ENCODE measurements around the gene CCRL2.

The CCRL2 gene

DNA sequence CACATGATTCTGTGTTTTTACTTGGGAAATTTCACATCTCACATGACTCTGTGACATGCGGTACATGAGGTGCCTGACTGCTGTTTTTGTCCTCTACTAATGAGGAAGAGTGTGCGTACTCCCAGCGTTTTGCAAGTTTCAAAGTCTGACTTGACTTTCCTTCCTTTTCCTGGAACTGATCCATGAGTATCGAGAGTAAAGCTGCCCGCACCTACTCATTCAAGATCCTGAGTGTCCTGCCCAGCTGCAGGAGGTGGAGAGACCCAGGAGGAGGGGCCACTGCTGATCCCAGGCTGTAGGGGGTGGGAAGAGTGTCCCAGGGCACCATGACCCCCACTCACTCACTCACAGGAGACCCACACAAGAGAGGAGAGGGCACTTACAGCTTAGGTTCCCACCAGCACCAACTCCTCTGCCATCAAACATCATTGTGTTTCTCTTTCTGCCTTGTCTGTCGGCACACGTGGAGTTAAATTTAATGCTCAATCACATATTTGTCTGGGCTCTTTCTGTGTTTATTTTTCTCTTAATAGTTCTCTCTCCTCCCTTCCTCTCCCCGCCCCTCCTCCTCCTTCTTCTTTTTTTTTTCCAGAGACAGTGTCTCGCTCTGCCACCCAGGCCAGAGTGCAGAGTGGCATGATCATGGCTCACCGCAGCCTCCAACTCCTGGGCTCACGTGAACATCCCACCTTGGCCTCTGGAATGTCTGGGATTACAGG lies 1.6 kb upstream of the CCRL2 start:
- H3K9me3 ChIP-seq (ENCODE audit: control insufficient read depth, low read length) = no peaks in the 10 kb centered on the region
- peaks cover 6% of the 10 kb centered on the region for H3K4me1 ChIP-seq (ENCODE audit: control insufficient read depth, insufficient read depth, low read length, poor library complexity, severe bottlenecking)
- H3K4me3 ChIP-seq (ENCODE audit: insufficient read depth, low read depth, low read length, poor library complexity, severe bottlenecking) = no peak overlapping the region
- no peaks in the 10 kb centered on the region for H3K27me3 ChIP-seq (replicated peaks; ENCODE audit: control insufficient read depth, insufficient read depth, low read length, poor library complexity, severe bottlenecking)
- no peak overlapping the region for H3K27ac ChIP-seq (ENCODE audit: insufficient read depth, low read length, poor library complexity, severe bottlenecking)
- no peaks in the 10 kb centered on the region for H3K36me3 ChIP-seq (ENCODE audit: control insufficient read depth, insufficient read depth, low read length)
- DNase-seq = no peak

DNA sequence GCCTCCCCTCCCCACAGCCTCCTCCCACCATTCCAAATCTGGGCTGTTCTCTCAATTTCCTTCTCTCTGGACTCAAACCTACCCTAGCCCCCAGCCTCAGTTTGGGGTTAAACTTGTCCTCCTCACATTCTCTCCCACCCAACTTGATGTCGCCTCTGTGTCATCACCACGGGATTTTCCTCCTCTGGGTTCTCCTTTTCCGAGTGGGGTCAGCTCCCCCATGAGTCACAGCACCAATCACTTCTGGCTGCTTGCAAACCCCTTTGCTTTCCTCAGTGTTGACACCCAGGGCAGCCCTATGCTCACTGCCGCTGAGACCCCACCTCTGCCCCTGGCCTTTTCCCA lies 644 bp upstream of the CCRL2 start:
- Histone ChIP-seq H3K9me3 (ENCODE audit: control insufficient read depth, low read length) (no peaks in the 10 kb centered on the region), H3K36me3 (ENCODE audit: control insufficient read depth, insufficient read depth, low read length) (no peaks in the 10 kb centered on the region), H3K27ac (ENCODE audit: insufficient read depth, low read length, poor library complexity, severe bottlenecking) (no peak overlapping the region), H3K27me3 (replicated peaks; ENCODE audit: control insufficient read depth, insufficient read depth, low read length, poor library complexity, severe bottlenecking) (no peaks in the 10 kb centered on the region), H3K4me1 (ENCODE audit: control insufficient read depth, insufficient read depth, low read length, poor library complexity, severe bottlenecking) (peaks cover 6% of the 10 kb centered on the region), H3K4me3 (ENCODE audit: insufficient read depth, low read depth, low read length, poor library complexity, severe bottlenecking) (no peak overlapping the region)
- DNase-seq = no peak

DNA sequence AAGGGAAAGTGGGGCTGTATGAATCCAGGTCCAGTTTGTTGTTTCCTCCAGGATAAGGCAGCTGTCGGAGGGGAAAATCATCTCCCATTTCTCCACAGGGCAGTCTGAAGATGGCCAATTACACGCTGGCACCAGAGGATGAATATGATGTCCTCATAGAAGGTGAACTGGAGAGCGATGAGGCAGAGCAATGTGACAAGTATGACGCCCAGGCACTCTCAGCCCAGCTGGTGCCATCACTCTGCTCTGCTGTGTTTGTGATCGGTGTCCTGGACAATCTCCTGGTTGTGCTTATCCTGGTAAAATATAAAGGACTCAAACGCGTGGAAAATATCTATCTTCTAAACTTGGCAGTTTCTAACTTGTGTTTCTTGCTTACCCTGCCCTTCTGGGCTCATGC lies 911 bp downstream of the CCRL2 start:
- H3K36me3 ChIP-seq (ENCODE audit: control insufficient read depth, insufficient read depth, low read length) = no peaks in the 10 kb centered on the region
- no peak overlapping the region for H3K4me3 ChIP-seq (ENCODE audit: insufficient read depth, low read depth, low read length, poor library complexity, severe bottlenecking)
- peaks cover 6% of the 10 kb centered on the region for H3K4me1 ChIP-seq (ENCODE audit: control insufficient read depth, insufficient read depth, low read length, poor library complexity, severe bottlenecking)
- no peaks in the 10 kb centered on the region for H3K9me3 ChIP-seq (ENCODE audit: control insufficient read depth, low read length)
- no peaks in the 10 kb centered on the region for H3K27me3 ChIP-seq (replicated peaks; ENCODE audit: control insufficient read depth, insufficient read depth, low read length, poor library complexity, severe bottlenecking)
- no peak for DNase-seq
- no peak overlapping the region for H3K27ac ChIP-seq (ENCODE audit: insufficient read depth, low read length, poor library complexity, severe bottlenecking)

DNA sequence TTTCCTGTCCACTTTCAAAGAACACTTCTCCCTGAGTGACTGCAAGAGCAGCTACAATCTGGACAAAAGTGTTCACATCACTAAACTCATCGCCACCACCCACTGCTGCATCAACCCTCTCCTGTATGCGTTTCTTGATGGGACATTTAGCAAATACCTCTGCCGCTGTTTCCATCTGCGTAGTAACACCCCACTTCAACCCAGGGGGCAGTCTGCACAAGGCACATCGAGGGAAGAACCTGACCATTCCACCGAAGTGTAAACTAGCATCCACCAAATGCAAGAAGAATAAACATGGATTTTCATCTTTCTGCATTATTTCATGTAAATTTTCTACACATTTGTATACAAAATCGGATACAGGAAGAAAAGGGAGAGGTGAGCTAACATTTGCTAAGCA lies 1.8 kb downstream of the CCRL2 start:
- Histone ChIP-seq H3K27ac (ENCODE audit: insufficient read depth, low read length, poor library complexity, severe bottlenecking) (no peak overlapping the region), H3K4me1 (ENCODE audit: control insufficient read depth, insufficient read depth, low read length, poor library complexity, severe bottlenecking) (peaks cover 6% of the 10 kb centered on the region), H3K4me3 (ENCODE audit: insufficient read depth, low read depth, low read length, poor library complexity, severe bottlenecking) (no peak overlapping the region), H3K27me3 (replicated peaks; ENCODE audit: control insufficient read depth, insufficient read depth, low read length, poor library complexity, severe bottlenecking) (no peaks in the 10 kb centered on the region), H3K36me3 (ENCODE audit: control insufficient read depth, insufficient read depth, low read length) (no peaks in the 10 kb centered on the region), H3K9me3 (ENCODE audit: control insufficient read depth, low read length) (no peaks in the 10 kb centered on the region)
- no peak for DNase-seq

DNA sequence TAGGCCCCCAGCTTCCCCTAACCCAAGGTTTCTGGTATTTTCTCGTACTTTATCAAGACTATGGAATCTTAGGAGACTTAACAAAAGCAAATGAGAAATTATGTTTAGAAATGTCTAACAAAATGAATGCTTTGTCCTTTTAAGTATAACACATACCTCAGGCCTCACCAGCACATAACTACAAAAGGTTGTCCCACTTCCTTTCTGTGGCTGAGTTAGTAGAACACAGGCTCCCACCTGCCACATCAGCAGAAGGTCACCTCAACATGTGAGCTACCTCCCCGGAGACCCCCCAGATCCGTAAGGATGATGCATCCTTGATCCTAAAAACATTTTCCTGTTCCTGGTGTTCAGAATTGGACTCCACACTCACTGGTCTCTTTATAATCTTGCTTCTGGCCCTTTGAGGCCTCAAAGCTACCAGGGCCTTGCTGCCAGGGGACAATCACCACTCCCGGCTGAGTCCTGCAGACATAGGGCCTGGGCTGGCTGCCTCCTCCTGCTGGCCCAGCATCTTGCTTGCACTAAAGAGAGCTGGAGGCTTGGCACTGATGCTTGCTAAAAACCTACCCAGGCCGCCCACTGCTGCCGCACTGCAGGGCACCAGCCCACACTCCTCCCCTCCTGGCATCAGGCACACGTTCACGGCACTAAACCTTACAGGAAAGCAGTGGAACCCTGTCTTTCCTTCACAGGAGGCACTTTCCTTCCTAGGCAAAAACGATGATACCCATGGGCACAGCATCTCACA lies 2.9 kb downstream of the CCRL2 start:
- no peaks in the 10 kb centered on the region for H3K9me3 ChIP-seq (ENCODE audit: control insufficient read depth, low read length)
- no peaks in the 10 kb centered on the region for H3K36me3 ChIP-seq (ENCODE audit: control insufficient read depth, insufficient read depth, low read length)
- no peak overlapping the region for H3K27ac ChIP-seq (ENCODE audit: insufficient read depth, low read length, poor library complexity, severe bottlenecking)
- H3K27me3 ChIP-seq (replicated peaks; ENCODE audit: control insufficient read depth, insufficient read depth, low read length, poor library complexity, severe bottlenecking) = no peaks in the 10 kb centered on the region
- no peak for DNase-seq
- H3K4me3 ChIP-seq (ENCODE audit: insufficient read depth, low read depth, low read length, poor library complexity, severe bottlenecking) = no peak overlapping the region
- H3K4me1 ChIP-seq (ENCODE audit: control insufficient read depth, insufficient read depth, low read length, poor library complexity, severe bottlenecking) = peaks cover 6% of the 10 kb centered on the region

DNA sequence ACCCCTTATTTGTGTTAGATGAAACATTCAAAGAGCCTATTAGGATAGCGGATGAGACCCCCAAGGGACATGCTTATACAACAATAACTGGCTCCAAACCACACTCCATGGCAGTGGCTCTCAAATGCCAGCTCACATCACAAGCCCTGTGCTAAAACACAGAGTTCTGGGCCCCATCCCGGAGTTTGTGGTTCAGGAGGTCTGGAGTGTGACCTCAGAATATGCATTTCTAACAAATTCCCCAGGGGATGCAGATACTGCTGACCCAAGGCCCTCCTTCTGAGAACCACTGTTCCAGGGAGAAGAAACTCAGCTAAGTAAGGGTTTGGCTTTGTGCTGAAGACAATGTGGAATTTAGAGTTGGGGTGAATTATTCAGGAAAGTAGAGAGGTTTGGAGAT lies 3.6 kb downstream of the CCRL2 start:
- H3K4me1 ChIP-seq (ENCODE audit: control insufficient read depth, insufficient read depth, low read length, poor library complexity, severe bottlenecking) = peaks cover 6% of the 10 kb centered on the region
- H3K4me3 ChIP-seq (ENCODE audit: insufficient read depth, low read depth, low read length, poor library complexity, severe bottlenecking) = no peak overlapping the region

DNA sequence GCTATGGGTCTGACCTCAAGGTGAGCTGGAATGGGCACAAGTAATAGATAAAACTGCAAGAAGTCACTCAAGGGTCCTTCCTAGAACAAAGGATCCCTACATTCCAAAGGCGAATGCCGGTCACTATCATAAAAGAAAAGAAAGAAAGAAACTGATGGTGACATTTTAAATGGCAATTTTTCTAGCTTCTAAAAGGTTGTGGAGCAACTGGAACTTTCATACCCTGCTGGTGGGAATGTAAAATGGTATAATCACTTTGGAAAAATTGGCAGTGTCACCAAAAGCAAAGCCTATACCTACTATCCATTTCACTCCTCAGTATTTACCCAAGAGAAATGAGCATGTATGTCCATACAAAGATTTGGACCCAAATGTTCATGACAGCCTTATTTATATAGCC lies 4.2 kb downstream of the CCRL2 start:
- no peaks in the 10 kb centered on the region for H3K36me3 ChIP-seq (ENCODE audit: control insufficient read depth, insufficient read depth, low read length)
- H3K9me3 ChIP-seq (ENCODE audit: control insufficient read depth, low read length) = no peaks in the 10 kb centered on the region
- H3K27me3 ChIP-seq (replicated peaks; ENCODE audit: control insufficient read depth, insufficient read depth, low read length, poor library complexity, severe bottlenecking) = no peaks in the 10 kb centered on the region
- no peak overlapping the region for H3K4me3 ChIP-seq (ENCODE audit: insufficient read depth, low read depth, low read length, poor library complexity, severe bottlenecking)
- H3K4me1 ChIP-seq (ENCODE audit: control insufficient read depth, insufficient read depth, low read length, poor library complexity, severe bottlenecking) = peaks cover 6% of the 10 kb centered on the region
- DNase-seq = no peak
- no peak overlapping the region for H3K27ac ChIP-seq (ENCODE audit: insufficient read depth, low read length, poor library complexity, severe bottlenecking)

More for the DNA sequence above, 3.6 kb downstream of the CCRL2 start:
- no peaks in the 10 kb centered on the region for H3K27me3 ChIP-seq (replicated peaks; ENCODE audit: control insufficient read depth, insufficient read depth, low read length, poor library complexity, severe bottlenecking)
- no peaks in the 10 kb centered on the region for H3K9me3 ChIP-seq (ENCODE audit: control insufficient read depth, low read length)
- H3K36me3 ChIP-seq (ENCODE audit: control insufficient read depth, insufficient read depth, low read length) = no peaks in the 10 kb centered on the region
- H3K27ac ChIP-seq (ENCODE audit: insufficient read depth, low read length, poor library complexity, severe bottlenecking) = no peak overlapping the region
- no peak for DNase-seq

DNA sequence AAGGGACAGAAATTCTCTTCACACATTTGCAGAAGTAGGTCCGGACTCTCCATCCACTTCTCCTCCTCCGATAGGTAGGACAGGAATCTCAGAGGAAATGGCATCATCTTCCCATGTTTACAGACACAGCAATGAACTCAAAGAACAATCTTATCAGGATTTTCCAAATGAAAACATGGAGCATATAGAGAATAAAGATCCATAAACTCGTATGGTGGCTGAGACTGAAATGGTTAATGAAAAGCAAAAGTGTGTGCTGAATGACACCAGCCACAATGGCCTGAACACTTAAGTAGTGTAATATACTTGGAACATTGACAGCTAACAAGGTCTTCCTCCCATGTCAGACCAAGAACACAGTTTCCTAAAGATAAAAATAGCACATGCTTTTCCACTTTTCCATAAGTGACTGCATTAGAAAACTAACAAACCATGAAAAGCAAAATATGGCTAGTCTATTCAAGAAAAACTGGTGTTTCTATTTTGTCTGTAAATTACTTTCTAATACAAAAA lies 5.8 kb downstream of the CCRL2 start:
- no peak for DNase-seq
- Histone ChIP-seq H3K27me3 (replicated peaks; ENCODE audit: control insufficient read depth, insufficient read depth, low read length, poor library complexity, severe bottlenecking) (no peaks in the 10 kb centered on the region), H3K27ac (ENCODE audit: insufficient read depth, low read length, poor library complexity, severe bottlenecking) (no peak overlapping the region), H3K4me3 (ENCODE audit: insufficient read depth, low read depth, low read length, poor library complexity, severe bottlenecking) (no peak overlapping the region), H3K4me1 (ENCODE audit: control insufficient read depth, insufficient read depth, low read length, poor library complexity, severe bottlenecking) (no peaks in the 10 kb centered on the region), H3K36me3 (ENCODE audit: control insufficient read depth, insufficient read depth, low read length) (no peaks in the 10 kb centered on the region), H3K9me3 (ENCODE audit: control insufficient read depth, low read length) (no peaks in the 10 kb centered on the region)

DNA sequence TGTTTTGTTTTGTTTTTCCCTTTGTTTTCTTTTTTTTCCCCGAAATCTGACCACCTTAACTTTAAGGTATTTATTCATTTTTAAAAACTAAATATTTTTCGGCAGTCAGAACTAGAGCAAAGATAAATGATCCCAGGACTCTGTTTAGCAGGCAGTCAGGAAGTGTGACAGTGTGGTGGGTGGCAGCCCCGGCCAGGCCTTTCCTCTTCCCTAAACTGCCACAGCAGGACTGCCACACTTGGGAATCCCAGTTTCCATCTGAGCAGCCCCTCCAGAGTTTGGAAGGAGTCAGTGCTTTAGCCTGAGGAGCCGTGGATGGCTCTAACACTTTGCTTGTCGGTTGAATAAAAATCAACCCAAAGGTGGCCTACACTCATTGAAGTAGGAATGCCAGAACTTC lies 6.9 kb downstream of the CCRL2 start:
- Histone ChIP-seq H3K4me1 (ENCODE audit: control insufficient read depth, insufficient read depth, low read length, poor library complexity, severe bottlenecking) (no peaks in the 10 kb centered on the region), H3K4me3 (ENCODE audit: insufficient read depth, low read depth, low read length, poor library complexity, severe bottlenecking) (no peak overlapping the region), H3K27me3 (replicated peaks; ENCODE audit: control insufficient read depth, insufficient read depth, low read length, poor library complexity, severe bottlenecking) (no peaks in the 10 kb centered on the region), H3K27ac (ENCODE audit: insufficient read depth, low read length, poor library complexity, severe bottlenecking) (no peak overlapping the region), H3K36me3 (ENCODE audit: control insufficient read depth, insufficient read depth, low read length) (no peaks in the 10 kb centered on the region), H3K9me3 (ENCODE audit: control insufficient read depth, low read length) (no peaks in the 10 kb centered on the region)
- DNase-seq = no peak

DNA sequence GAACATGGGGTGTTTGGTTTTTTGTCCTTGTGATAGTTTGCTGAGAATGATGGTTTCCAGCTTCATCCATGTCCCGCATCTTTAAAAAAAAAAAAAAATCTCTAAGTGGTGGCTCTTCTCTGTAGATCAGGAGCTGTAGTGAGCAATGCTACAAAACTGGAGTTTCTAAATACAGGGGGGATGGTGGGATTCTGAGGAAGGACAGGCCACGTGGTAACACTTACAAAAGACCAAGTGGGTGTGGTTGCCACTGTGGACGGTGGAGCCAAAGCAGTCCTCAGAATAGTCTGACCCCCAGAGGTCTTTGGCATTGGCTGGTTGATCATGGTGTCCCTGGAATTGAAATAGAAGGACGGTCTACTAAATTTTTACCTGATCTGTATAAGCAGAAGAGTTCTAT lies 7.7 kb downstream of the CCRL2 start:
- no peak overlapping the region for H3K4me3 ChIP-seq (ENCODE audit: insufficient read depth, low read depth, low read length, poor library complexity, severe bottlenecking)
- no peak overlapping the region for H3K27ac ChIP-seq (ENCODE audit: insufficient read depth, low read length, poor library complexity, severe bottlenecking)
- no peaks in the 10 kb centered on the region for H3K4me1 ChIP-seq (ENCODE audit: control insufficient read depth, insufficient read depth, low read length, poor library complexity, severe bottlenecking)
- no peaks in the 10 kb centered on the region for H3K9me3 ChIP-seq (ENCODE audit: control insufficient read depth, low read length)
- H3K27me3 ChIP-seq (replicated peaks; ENCODE audit: control insufficient read depth, insufficient read depth, low read length, poor library complexity, severe bottlenecking) = no peaks in the 10 kb centered on the region
- no peaks in the 10 kb centered on the region for H3K36me3 ChIP-seq (ENCODE audit: control insufficient read depth, insufficient read depth, low read length)
- no peak for DNase-seq

All from effector memory CD4-positive, alpha-beta T cell (primary cell).